HG02981 (cell line): Measurements from ENCODE around the gene MRPS14.
"Not testable (repeated sequence)": the region's sequence is repeated elsewhere in the genome, so short reads cannot be mapped to it uniquely, and the experiment has no call there.

Experiments
- ATAC-seq: cut with Tn5 transposase; IDR thresholded peaks from one replicate; pipeline ENCODE4 v1.9.1; 2021; ENCODE audit warnings: mild to moderate bottlenecking, moderate library complexity; ENCODE audit not compliant: unreplicated experiment

Gene MRPS14

DNA sequence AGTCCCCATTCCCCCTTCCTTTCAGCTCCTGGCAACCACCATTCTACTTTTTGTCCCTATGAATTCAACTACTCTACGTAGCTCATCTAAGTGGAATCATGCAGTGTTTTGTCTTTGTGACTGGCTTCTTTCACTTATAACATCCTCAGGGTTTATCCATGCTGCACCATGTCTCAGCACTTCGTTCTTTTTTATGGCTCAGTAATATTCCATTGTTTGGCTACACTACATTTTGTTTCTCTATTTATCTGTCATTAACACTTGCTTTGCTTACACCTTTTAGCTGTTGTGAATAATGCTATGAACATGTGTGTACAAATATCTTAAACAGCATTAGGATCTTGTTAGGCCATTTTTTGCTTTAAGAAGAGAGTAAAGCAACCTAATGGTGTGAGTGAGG, 1.5 kb upstream of the MRPS14 start:
- no peak for ATAC-seq

DNA sequence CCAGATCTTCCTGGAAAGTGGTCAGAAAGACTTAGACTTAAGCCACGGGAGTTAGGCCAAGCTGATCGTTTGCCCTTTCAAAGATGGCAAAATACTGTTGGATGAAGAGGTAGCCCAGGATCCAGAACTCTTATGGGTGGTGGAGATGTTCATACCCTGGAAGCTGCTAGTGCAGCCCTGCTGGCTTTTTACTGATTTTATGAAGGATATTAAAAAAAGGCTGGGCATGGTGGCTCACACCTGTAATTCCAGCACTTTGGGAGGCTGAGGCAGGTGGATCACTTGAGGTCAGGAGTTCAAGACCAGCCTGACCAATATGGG, 657 bp upstream of the MRPS14 start:
- ATAC-seq = not testable (repeated sequence)

DNA sequence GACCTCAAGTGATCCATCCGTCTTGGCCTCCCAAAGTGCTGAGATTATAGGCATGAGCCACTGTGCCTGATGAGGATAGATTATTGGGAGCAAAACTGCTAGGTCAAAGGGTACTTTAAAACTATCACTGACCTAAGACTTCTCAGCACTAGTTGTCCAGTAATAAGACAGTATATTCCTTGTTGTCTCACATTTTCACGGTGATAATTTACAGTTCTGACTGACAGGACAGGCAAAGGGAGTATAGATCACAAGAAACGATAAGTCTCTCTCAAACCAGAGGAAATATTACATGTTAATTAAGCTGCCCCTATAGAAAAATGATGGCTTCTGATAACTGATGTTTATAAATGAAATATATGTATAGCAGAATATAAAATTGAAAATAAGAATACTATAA, 3.7 kb downstream of the MRPS14 start:
- ATAC-seq = no peak

DNA sequence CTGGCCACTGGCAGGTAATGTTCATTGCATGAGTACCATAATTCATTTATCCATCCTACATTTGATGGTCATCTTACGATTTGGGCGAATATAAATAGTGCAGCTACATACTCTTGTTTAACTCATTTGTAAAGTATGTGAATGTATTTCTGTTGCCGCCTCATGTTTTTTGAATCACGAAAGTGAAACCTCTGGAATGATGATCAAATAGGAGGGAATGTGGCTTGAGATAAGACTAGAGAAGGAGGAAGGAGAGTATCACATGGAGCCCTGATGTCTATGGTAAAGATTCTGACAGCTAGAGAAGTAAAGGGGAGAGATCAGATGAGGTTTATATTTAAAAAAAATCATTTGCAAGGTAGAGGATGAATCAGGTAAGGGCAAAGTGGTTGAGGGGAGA, 8.0 kb downstream of the MRPS14 start:
- no peak for ATAC-seq

DNA sequence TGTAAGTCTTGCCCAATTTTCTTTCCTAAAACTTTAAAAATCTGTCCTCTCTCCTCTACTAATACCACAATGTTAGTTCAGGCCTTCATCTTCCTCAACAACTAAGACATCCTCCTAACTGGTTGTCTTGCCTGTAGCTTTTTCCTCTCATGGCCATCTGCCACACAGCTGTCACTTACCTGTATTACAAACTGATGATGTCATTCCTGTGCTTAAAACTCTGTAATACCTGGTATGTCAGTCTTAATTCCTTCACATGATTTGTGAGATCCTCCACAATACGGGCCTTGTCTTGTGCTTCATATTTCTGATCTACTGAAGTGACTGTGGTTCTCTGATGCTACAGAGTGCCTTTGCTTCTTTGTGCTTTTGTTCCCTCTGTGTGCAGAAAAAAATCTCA, 9.8 kb downstream of the MRPS14 start:
- ATAC-seq = no peak

DNA sequence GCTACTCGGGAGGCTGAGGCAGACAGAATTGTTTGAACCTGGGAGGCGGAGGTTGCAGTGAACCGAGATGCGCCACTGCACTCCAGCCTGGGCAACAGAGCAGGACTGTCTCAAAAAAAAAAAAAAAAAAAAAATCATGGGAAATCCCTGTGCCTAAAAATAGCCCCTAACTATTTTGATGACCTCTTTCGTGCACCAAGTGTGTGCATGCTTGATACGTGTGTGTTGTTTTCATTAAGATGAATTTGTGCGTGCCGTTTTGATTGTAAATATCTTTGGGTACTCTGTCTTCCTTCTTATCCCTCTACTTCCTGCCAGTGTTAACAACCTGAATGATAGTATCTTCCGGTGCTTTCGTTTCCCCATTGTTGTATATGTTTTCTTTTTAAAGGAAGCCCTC, 13.7 kb downstream of the MRPS14 start:
- ATAC-seq = no peak

DNA sequence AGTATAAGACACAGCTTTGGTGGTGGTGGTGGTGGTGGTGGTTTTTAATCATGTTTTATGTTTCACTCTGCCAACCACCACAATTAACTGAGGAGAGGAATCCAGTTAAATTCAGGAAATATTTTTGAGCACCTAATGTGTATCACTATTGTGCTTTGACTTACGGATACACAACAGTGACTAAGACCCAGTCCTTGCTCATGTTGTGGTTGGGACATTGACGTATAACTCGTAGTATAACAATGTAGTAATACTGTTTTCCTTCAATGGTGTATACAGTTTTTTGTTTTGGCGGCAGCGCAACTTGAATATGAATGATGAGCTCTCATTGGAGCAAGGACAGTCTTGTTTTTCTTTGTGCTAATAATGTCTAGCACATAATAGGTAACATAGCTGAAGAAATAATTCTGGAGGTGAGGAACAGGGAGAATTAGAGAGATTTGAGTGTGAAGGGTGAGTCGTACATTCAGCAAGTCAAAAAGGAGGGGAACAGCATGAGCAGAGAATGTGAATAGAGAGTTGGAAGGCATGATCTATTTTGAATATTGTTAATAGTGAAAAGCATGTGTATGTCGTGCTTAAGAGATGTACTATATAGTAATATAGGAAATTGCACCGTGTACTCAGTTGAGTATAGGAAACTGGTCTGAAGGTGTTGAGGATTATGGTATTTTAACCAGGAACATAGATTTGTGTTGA, 18.0 kb downstream of the MRPS14 start:
- no peak for ATAC-seq

DNA sequence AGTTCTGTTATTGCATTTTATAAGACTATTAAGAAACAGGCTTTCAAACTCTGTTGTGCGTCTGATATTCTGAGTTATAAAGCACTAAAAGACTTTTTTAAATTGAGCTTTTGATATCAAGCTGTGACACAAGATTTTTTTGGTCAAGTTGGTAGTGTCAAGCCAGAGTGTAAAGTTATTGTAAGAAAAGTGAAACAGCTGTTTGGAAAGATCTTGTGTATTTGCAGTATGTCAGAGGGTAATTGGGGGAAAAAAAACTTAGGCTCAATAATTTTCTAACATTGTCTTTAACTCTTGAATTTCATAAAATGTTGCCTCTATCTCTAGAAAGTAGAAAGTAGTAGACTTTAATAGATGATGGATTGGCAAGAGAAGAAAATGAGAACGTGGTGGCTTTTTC, 19.7 kb downstream of the MRPS14 start:
- no peak for ATAC-seq

DNA sequence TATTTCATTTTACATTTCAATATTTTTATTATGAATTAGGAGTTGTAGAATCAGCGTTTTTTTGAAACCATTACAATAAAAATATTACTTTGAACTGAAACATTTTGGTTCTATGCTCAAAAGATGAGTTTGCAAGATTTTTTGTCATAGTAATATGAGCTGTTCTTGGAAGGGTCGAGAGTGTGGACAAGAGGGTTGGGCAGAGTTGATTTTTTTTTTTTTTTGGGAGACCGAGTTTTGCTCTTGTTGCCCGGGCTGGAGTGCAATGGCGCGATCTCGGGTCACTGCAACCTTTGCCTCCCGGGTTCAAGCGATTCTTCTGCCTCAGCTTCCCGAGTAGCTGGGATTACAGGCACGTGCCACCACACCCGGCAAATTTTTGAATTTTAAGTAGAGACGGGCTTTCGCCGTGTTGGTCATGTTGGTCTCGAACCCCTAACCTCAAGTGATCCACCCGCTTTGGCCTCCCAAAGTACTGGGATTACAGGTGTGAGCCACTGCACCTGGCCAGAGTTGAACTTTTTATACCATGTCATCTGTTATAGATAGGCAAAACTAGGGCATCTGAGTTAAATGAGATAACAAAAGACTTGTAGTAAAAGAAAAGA, 20.2 kb downstream of the MRPS14 start:
- no peak for ATAC-seq

DNA sequence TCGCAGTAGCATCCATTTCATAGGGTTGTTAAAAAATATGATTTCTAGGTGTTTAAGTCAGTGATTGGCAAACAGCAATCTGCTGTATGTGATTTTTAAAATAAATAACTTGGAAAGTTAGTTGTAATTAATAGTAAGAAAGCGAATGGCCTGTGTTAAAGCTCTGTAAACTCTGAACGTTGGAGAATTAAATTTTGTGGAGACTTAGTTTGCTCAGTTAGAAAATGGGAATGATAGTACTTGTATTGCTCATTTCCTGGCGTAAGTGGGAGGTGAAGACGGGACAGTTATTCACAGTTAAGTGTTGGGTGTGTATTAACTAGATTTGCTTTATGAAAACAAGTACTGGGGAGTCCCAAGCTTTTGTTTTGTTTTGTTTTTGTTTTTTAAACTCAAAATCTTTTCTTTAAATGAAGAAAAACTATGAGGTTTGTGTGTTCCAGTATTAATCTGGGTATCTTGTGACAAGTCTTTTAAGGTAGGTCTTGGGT, 22.5 kb downstream of the MRPS14 start:
- no peak for ATAC-seq

DNA sequence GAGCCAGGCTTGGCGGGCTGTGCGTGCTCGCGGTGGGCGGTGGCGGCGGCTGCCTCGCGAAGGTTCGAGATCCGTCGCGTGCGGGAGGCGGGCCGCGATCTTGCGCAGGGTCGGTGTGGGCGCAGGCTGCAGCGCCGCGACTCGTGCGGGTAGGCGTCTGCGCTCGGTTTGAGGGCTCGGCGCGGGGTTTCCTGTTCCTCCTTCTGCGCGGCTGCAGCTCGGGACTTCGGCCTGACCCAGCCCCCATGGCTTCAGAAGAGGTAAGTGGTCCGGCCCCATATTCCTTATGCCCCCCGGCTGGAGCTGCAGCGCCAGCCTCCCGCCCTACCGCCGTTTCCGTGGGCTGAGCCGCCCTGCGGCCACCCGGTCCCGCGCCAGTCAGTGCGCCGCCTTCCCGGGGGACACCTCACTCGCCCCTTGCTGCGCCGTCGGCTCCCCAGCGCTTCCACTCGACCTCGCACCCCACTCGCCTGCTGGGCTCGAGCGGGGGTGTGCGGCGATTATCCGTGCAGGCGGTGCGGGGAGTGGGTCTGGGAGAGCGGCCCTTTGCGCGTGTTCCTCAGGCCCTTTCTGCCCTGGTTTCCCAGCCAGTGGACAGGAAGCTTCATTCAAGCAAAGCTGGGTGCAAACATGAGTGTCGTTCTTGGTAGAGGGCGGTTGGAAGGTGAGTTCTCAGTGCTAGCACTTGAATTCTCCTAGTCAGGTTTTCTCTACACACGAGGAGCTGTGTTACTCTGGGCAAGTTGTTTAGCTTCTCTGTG, 23.1 kb downstream of the MRPS14 start, which contains the start of gene CACYBP:
Gene CACYBP, plus strand, starts transcription at position 12 of the 761 bp plus-strand sequence. Its CDS starts 234 bp downstream, at position 246.
- no peak for ATAC-seq

DNA sequence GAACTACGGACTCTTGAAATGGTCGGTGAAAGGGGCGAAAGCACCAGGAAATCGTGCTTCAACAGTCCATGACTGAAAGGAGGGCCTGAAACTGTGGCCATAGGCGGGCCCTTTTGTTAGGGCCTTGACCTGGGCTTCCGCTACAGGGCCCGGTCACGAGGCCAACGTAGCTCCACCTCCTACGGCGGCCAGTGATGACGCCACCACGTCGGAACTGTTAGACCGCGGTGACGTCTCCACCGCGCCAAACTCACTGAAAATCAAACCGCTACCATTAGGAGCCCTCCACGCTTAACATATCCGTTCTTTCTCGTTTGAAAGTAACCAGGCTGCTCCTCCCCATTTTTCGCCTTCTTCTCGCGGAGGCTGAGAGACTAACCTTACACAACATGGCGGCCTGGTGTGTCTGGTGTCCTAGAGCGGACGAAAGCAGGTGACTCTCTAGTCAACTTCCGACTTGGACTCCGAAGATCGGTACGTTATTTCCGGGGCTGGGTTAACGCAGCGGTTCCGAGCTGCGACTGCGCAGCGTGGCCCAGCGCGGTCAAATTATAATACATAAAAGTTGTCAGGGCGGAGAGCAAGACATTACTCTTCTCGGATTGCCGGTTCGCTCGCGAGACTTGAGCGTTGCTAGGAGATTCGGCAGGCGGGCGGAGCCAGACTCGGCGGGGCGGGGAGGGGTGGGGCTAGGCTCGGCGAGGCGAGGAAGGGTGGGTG, 23.8 kb downstream of the MRPS14 start:
- ATAC-seq = peak; percentile 76

DNA sequence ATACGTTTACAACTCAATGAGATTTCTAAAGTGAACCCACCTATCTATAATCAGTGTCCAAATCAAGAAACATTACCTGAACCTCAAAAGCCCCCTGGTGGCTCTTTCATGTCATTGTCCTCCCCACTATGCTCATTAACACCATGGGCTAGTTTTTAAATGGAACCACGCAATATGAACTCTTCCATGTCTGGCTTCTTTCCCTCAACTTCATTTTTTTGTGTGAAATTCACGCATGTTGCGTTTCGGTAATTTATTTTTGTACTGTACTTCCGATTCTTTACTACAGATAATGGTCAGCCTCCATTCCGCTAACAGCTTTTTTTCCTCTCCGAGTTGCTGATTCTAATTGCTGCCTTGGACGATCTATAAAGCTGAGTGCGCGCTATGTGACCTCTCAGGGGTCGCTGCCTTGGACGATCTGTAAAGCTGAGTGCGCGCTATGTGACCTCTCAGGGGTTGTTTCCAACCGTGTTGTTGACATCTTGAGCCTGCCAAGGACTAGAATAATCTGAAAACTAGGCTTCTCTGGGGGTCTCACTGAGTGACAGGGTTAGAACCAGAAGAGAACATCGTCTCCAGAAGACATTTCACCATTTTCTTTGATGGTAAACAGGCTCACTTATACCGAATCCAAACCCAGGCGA, 24.5 kb downstream of the MRPS14 start:
- no peak for ATAC-seq

DNA sequence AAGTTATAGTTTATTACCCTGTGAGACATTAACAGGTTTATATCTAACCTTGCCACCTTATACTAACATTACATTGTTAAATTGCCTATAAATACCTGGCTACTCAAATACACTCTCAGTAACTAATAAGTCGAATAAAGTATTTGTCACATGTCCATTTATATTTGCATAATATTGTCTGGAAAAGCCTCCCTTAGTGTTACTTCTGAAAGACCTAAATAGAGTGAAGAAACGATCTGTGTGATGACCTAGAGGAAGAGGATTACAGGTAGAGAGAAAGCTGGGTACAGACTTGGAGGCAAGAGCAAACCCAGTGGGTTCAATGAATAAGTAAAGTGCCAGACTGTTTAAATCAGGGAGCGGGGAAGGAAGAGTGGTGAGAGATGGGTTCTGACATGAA, 26.2 kb downstream of the MRPS14 start:
- no peak for ATAC-seq

DNA sequence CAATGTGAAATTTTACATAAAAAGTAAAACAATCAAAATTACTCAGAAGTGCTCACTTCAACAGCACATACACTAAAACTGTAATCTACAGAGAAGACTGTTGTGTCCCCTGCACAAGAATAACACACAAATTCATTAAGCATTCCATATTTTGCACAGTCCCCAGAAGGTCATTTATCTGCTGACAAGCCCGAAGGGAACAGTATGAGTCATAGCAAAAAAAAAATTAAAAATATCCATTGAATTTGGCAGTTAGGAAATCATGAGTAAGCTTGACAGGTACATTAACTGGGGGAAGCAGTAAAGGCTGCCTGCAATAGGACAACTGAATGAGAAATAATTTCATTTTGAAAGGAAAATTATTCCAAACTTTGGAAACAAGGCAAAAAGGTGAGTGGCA, 26.7 kb downstream of the MRPS14 start:
- no peak for ATAC-seq

DNA sequence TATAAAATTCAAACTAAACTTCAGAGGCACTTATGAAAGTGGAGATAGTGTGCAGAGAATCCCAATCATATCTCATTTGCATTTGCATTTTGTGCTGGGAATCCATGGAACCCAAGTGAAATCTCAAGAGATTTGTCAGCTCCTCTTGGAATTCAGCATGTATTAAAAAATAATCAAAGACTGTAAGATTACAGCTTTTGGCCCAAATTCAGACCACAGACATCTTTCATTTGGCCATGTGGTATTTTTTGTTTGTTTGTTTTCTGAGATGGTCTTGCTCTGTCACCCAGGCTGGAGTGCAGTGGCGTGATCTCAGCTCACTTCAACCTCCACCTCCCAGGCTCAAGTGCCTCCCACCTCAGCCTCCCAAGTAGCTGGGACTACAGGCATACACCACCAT, 27.3 kb downstream of the MRPS14 start:
- ATAC-seq = no peak

DNA sequence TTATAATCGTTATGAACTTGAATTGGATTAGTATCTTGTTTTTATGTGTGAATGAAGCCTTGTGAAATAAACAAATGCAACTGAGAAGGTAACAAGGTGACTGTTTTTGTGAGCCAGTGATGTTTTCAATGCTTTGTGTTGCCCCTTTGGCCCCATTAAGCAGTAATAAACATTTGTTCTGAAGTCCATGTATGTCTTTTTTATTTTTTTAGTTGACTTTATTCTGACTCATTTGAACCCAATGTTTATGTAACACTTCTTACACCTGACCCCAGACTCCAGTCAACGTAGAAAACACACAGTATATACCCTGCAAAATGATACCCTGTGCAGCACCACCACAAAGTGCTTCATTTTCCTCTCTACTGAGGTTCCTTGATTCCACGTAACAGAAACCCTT, 28.1 kb downstream of the MRPS14 start:
- ATAC-seq = no peak

DNA sequence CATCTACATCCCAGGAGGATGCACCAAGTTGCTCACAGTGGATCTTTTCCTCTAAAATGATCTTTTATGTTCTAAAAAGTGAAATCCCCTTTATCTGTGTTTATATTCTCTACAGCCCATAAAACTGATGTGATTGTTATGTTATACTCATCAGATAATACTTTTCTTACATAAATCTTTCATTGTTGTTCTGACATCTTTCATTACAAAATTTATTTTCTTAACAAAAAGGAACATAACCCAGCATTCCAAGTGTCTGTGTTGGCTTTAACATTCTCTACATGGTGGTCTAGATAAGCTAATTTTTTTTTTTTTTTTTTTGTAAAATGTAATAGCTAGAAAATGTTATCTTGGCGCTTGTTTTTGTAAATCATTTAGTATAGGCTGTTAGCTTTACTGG, 31.8 kb downstream of the MRPS14 start:
- ATAC-seq = no peak

DNA sequence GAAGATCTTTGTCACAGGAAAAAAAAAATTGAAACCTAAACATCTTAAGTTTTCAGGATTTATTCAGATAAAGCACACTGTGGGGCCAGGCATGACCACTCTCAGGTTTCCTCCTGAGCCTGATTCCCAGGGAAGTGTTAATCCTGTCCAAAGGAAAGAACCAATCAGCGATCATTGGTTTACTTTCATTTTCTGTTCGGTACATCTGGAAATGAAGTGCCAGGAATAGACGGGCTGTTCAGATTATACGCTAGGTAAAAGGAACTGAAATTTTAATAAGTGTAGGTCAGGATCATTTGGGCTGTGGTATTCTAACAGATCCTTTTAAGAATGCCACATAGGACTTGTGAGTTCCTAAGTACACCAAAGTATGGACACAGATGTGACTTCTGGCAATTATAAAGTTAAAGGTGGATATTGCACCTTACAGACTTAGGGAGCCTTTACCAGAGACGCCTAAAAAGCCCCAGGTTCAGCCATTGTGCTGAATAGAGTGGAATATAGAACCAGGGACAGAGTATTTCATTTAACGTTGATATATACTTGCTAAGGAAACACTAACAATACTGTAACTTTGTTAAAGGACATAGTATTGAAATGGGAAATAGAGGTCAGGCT, 32.7 kb downstream of the MRPS14 start:
- ATAC-seq = peak; percentile 53

DNA sequence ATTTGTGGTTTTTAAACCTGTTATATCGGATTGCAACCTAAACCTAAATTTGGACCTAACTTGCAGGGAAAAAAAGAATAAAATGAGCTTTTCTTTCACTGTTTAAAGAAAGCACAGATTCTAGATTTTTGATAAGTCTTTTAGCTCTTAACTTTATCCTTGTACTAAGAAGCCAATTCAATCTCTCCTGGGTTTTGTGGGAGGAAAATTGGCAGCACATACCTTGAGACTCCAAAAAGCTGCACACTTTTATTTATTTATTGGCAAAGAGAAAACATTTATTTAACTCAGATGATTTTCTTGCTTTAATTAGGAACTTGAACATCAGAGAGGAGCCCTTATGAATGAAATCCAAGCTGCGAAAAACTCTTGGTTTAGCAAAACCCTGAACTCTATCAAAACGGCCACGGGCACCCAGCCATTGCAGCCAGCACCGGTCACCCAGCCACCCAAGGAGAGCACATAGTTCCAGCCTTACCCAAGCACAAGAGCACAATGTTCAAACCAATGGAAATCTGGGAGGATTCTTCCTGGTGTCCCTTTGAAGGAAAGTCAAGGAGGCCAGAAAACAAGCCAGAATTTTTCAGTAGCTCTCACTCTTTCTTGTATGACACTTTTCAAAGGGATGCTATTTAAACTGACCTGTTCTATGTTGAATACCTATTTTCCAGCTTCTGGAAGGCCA, 33.5 kb downstream of the MRPS14 start:
- no peak for ATAC-seq
